OCI-LY7 (cell line): ENCODE results near the gene SYT15B. TPM values are rescaled to one million over a fixed set of nuclear protein-coding genes. Genes with fewer than 3 reads are reported as not detected.
A peak's percentile ranks its signal among the peaks of the same experiment; 100 is the strongest.
"Not testable (repeated sequence)": the region's sequence is repeated elsewhere in the genome, so short reads cannot be mapped to it uniquely, and the experiment has no call there.

ENCODE experiments used
- Bru-seq: library from RNA; stranded (reverse); fragments of 400-500 nt; gene quantifications from one replicate; lab custom pipeline; 2021; lab: Mats Ljungman, UMichigan
- BruChase-seq, 2 experiments: library from RNA; stranded (reverse); fragments of 400-500 nt; gene quantifications; one replicate each; lab custom pipeline; 2021; lab: Mats Ljungman, UMichigan
- BruUV-seq: library from RNA; stranded (reverse); fragments of 400-500 nt; replicated peaks from 2 replicates; lab custom pipeline; 2021; lab: Mats Ljungman, UMichigan
- CTCF ChIA-PET: fragments of 300-600 bp; sonication (Branson Sonifier 250); formaldehyde crosslinking; loops from one replicate; lab custom pipeline; 2022; ENCODE audit warnings: antibody characterized with exemption; ENCODE audit not compliant: unreplicated experiment; lab: Charles Lee
- POLR2A ChIA-PET: fragments of 300-600 bp; sonication (Branson Sonifier 250); formaldehyde crosslinking; loops from one replicate; lab custom pipeline; 2022; ENCODE audit warnings: antibody characterized with exemption; lab: Charles Lee
- DNase-seq: peaks from one replicate; pipeline ENCODE4 v3.0.0-alpha.2; 2015; ENCODE audit warnings: low spot score
- H2AFZ ChIP-seq: fragments of 200-600 bp; sonication (generic), shearing (Covaris generic); 2 replicates; pipeline ENCODE4 v1.6.1; 2014; ENCODE audit warnings: mild to moderate bottlenecking, antibody characterized with exemption, low read length, moderate library complexity
- H3K27ac ChIP-seq: fragments of 200-600 bp; sonication (generic); 2 replicates; pipeline ENCODE4 v1.5.1; 2014; ENCODE audit warnings: mixed run types, low read depth, mild to moderate bottlenecking, moderate library complexity, low read length, inconsistent platforms; ENCODE audit not compliant: poor library complexity, severe bottlenecking
- H3K36me3 ChIP-seq: fragments of 200-600 bp; sonication (generic); 2 replicates; pipeline ENCODE4 v1.6.1; 2014; ENCODE audit warnings: mild to moderate bottlenecking, antibody characterized with exemption, low read length, moderate library complexity, mixed read lengths; ENCODE audit not compliant: insufficient read depth
- H3K4me1 ChIP-seq: fragments of 200-600 bp; sonication (generic); 2 replicates; pipeline ENCODE4 v1.5.1; 2014; ENCODE audit warnings: mild to moderate bottlenecking, low read length; ENCODE audit not compliant: insufficient read depth, poor library complexity, severe bottlenecking
- H3K4me2 ChIP-seq: fragments of 200-600 bp; sonication (generic); 2 replicates; pipeline ENCODE4 v1.6.1; 2014; ENCODE audit warnings: mild to moderate bottlenecking, low read length
- H3K4me3 ChIP-seq: fragments of 200-600 bp; sonication (generic); 2 replicates; pipeline ENCODE4 v1.5.1; 2014; ENCODE audit warnings: mild to moderate bottlenecking, low read depth, low read length; ENCODE audit not compliant: poor library complexity, severe bottlenecking
- H3K79me2 ChIP-seq: fragments of 200-600 bp; sonication (generic); 2 replicates; pipeline ENCODE4 v1.6.1; 2016; ENCODE audit warnings: low read depth, mild to moderate bottlenecking, low read length, moderate library complexity, mixed read lengths; ENCODE audit not compliant: insufficient read depth
- H3K9me2 ChIP-seq: fragments of 200-600 bp; sonication (generic); 2 replicates; pipeline ENCODE4 v1.6.1; 2016; ENCODE audit warnings: mild to moderate bottlenecking, low read length, mixed read lengths; ENCODE audit not compliant: insufficient read depth
- H3K9me3 ChIP-seq: fragments of 200-600 bp; sonication (generic); 2 replicates; pipeline ENCODE4 v1.6.1; 2014; ENCODE audit warnings: mild to moderate bottlenecking, mixed run types, low read length, mixed read lengths
- H4K20me1 ChIP-seq: fragments of 200-600 bp; sonication (generic); 2 replicates; pipeline ENCODE4 v1.6.1; 2014; ENCODE audit warnings: mild to moderate bottlenecking, antibody characterized with exemption, low read length, moderate library complexity, mixed read lengths; ENCODE audit not compliant: insufficient read depth
- intact Hi-C: fragments of 100-400 bp; cut with micrococcal nuclease; formaldehyde crosslinking; loops from one replicate; pipeline ENCODE4 v1.10.0; 2022; ENCODE audit not compliant: unreplicated experiment
- long read RNA-seq: library from polyadenylated mRNA; stranded (forward); transcript quantifications from one replicate; pipeline ENCODE4 v2.0.0, GENCODE V29; 2022
- total RNA-seq, 2 experiments: library from RNA; depleted of rRNA in 1 of 2; stranded (reverse); fragments of >200 nt in 1 of 2; shearing (Covaris generic) in 1 of 2; gene quantifications; 2 replicates each; pipeline ENCODE4 v1.2.3, GENCODE V29; 2014 to 2022
- TF ChIP-seq, protein P1 (sequence below): fragments of 200-600 bp; sonication (generic); conservative IDR thresholded peaks from 2 replicates; pipeline ENCODE4 v1.5.1; 2014; ENCODE audit warnings: mild to moderate bottlenecking, antibody characterized with exemption, low read length, moderate library complexity, mixed read lengths

Gene SYT15B
- not detected in 2 replicates for total RNA-seq (2014; rRNA removed; shearing (Covaris generic))
- total RNA-seq (2022) = 0.37 and 0.42 TPM in 2 replicates
- not detected for Bru-seq, nascent RNA
- BruChase-seq, experiment 1, labeled RNA remaining after a 6-hour chase = not detected
- BruChase-seq, experiment 2, labeled RNA remaining after a 2-hour chase = percentile 5 among the genes with signal in this experiment
- long read RNA-seq = 0 reads

DNA sequence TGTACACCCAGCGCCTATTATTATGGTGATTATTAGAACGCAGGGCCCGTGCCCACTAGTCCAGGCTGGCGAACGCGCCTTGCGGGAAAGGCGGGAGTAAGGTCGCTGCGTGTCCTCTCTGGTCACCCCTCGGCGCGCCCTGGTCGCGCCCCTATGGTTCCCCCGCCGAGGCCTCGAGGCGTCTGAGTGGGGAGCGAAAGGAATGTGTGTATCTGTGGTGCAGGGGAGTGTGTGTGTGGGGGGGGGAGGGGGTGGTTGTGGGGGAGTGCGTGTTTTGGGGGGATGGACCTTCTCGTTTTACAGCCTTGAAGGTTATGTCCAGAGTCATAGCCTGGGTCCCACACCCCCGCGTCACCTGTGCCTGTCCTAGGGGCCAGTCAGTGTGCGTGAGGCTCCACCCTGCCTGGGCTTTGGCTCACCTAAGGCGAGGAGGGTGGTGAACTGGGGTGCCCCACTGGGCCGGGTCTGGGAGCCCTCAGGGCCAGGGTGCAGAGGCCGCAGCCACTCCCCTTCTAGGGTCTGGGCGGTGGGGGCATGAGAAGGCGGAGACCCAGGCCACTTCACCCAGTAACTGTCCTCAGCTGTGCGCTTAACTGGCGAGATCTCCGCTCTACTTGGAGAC, at the start of gene SYT15B:
SYT15B (minus strand) TSS at position 39 of the 622 bp plus-strand sequence. CDS start 952 bp downstream, outside the sequence.
- intact Hi-C loops, H3K36me3 ChIP-seq, H3K4me2 ChIP-seq, CTCF ChIA-PET, H2AFZ ChIP-seq, H3K4me3 ChIP-seq, H3K9me3 ChIP-seq, H3K4me1 ChIP-seq, DNase-seq, H3K9me2 ChIP-seq, H4K20me1 ChIP-seq, POLR2A ChIA-PET, H3K79me2 ChIP-seq, BruUV-seq, H3K27ac ChIP-seq: not testable (repeated sequence)

DNA sequence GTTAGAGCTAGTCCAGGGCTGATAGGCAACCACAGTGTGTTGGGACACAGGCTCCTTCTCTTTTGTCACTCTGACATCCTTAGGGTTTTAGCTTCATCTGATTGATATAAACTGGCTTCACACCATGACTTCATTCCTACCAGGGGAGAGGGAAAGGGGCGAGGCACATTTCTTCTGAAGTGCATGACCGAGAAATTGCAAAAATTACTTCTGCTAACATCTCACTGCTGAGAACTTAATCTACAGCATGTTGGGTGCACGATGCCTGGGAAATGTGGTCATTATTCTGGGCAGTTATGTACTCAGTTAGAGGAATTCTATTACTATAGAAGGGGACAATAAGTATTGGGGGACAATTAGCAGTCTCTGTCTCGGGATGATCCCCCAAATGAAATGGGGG, 16.2 kb upstream of the SYT15B start:
- intact Hi-C loops, H3K9me2 ChIP-seq, H3K4me3 ChIP-seq, POLR2A ChIA-PET, DNase-seq, H2AFZ ChIP-seq, H3K36me3 ChIP-seq, H3K79me2 ChIP-seq, H3K4me1 ChIP-seq, H3K4me2 ChIP-seq, H3K9me3 ChIP-seq, BruUV-seq, CTCF ChIA-PET, H4K20me1 ChIP-seq, H3K27ac ChIP-seq: not testable (repeated sequence)

DNA sequence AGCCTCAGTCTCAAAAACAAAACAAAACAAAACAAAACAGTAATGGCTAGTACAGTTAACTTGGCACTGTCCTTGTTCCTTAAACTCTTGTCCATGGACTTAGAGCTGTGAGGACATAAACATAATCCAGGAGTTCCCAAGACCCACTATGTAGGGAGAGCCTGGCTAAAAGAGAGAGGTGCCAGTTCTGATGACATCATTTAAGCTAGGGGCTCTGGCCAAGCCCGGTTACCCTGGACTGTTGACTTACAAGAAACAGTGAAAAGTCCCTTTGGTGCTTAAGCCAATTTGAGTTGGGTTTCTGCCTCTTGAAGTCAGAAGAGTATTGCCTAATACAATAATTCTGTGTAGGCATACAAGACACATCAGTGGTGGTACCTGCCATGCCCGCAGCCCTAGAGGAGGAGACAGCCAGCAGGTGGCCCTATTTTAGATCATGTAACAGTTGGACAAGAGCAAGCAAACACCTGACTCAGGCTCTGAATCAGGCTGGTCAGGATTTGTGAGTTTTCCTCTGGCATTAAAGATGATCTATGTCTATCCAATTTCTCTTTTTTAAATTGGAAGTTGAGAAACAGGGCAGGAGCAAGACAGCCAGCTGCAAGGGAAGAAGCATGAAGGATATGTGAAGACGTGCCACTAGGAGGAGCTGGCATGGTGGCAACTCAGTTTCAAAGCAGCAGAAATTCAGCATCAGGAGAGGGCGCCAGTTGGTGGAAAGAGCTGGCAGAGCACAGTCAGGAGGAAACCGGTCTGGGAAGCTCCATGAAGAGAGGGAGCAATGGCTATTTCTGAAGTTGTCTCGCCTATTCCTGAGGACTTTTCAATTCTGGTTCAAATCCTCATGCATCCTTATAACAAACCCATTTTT, 12.2 kb upstream of the SYT15B start:
- H2AFZ ChIP-seq, H3K9me2 ChIP-seq, H3K9me3 ChIP-seq, H3K4me1 ChIP-seq, CTCF ChIA-PET, BruUV-seq, H3K36me3 ChIP-seq, POLR2A ChIA-PET, H4K20me1 ChIP-seq, H3K4me3 ChIP-seq, H3K27ac ChIP-seq, H3K79me2 ChIP-seq, H3K4me2 ChIP-seq, intact Hi-C loops: not testable (repeated sequence)
- TF ChIP-seq, protein P1, sequence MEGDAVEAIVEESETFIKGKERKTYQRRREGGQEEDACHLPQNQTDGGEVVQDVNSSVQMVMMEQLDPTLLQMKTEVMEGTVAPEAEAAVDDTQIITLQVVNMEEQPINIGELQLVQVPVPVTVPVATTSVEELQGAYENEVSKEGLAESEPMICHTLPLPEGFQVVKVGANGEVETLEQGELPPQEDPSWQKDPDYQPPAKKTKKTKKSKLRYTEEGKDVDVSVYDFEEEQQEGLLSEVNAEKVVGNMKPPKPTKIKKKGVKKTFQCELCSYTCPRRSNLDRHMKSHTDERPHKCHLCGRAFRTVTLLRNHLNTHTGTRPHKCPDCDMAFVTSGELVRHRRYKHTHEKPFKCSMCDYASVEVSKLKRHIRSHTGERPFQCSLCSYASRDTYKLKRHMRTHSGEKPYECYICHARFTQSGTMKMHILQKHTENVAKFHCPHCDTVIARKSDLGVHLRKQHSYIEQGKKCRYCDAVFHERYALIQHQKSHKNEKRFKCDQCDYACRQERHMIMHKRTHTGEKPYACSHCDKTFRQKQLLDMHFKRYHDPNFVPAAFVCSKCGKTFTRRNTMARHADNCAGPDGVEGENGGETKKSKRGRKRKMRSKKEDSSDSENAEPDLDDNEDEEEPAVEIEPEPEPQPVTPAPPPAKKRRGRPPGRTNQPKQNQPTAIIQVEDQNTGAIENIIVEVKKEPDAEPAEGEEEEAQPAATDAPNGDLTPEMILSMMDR = peak; percentile 56
- peak; percentile 32 for DNase-seq

DNA sequence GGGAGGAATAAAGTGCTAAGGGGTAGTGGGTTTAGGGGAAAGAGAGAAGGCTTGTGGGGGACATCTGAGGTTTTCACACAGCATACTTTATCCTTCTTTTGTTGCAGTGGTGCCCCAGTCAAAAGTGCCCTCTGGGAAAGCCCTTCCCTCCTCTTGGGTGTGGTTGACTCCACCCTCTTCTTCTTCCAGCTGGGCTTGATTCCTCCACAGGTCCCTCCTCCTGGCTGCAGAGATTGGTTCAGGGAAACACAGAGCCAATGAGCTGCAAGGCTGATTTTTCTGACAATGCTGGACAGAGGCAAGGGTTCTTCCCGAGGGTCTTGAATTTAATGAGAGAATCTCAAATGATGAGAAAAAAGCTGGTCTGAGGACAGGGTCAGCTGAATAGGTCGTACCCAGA, 7.4 kb upstream of the SYT15B start:
- H3K27ac ChIP-seq, H3K9me3 ChIP-seq, H3K79me2 ChIP-seq, H2AFZ ChIP-seq, intact Hi-C loops, BruUV-seq, H3K9me2 ChIP-seq, H4K20me1 ChIP-seq, H3K4me1 ChIP-seq, H3K36me3 ChIP-seq, CTCF ChIA-PET, H3K4me2 ChIP-seq, DNase-seq, POLR2A ChIA-PET, H3K4me3 ChIP-seq: not testable (repeated sequence)

DNA sequence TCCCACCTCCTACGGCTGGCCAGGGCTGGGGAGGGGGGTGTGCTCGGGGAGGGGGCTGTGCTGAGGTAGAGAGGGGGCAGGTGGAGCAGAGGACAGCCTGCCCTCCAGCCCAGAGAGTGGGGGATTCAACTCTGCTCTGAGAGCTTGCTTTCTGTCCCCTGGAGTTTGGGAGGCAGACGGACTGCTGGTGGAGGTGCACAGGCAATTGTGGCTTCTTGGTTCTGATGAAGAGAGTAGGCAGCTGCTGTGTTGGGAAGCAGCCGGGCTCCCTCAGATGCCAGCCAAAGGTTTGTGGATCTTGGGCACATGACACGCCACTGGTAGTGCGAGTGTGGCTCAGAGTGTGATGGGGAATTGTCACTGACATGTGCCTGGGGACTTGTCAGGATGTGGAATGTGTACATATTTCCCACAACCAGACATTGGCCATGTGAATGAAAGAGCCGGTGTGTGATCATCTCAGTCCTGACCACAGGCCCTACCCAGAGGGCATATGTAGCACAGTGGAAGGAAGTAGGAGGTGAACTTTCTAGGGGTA, 5.3 kb upstream of the SYT15B start:
- CTCF ChIA-PET, POLR2A ChIA-PET, H3K9me2 ChIP-seq, H3K27ac ChIP-seq, intact Hi-C loops, H3K4me3 ChIP-seq, H3K79me2 ChIP-seq, H3K4me2 ChIP-seq, H3K4me1 ChIP-seq, BruUV-seq, H3K9me3 ChIP-seq, H3K36me3 ChIP-seq, DNase-seq, H2AFZ ChIP-seq, H4K20me1 ChIP-seq: not testable (repeated sequence)
